GM12878 (cell line): Measurements from ENCODE around the gene RASGRF2. TPM values are rescaled to one million over a fixed set of nuclear protein-coding genes. Genes with fewer than 3 reads are reported as not detected.

Source experiments
- ATAC-seq: fragments of 200-7000 bp; cut with Tn5 transposase; 3 replicates; pipeline ENCODE4 v1.9.1; 2020; ENCODE audit warnings: mild to moderate bottlenecking, moderate library complexity
- BruUV-seq: library from RNA; stranded (reverse); fragments of 400-500 nt; replicated peaks from 2 replicates; lab custom pipeline; 2021; lab: Mats Ljungman, UMichigan
- CTCF ChIA-PET: fragments of 300-600 bp; sonication (Branson Sonifier 250); formaldehyde crosslinking; extraction: SDS; loops from one replicate; lab custom pipeline; 2021; ENCODE audit warnings: inconsistent platforms; lab: Yijun Ruan, JAX
- POLR2A ChIA-PET: fragments of 350-600 bp; formaldehyde crosslinking; extraction: SDS; loops from one replicate; lab custom pipeline; 2021; ENCODE audit warnings: inconsistent platforms; lab: Charles Lee
- RAD21 ChIA-PET: fragments of 300-600 bp; sonication (Branson Sonifier 250); formaldehyde crosslinking; loops from one replicate; lab custom pipeline; 2023; ENCODE audit warnings: antibody characterized with exemption; ENCODE audit not compliant: unreplicated experiment; lab: Charles Lee
- SMC1A ChIA-PET: fragments of 300-600 bp; sonication (Branson Sonifier 250); formaldehyde crosslinking; loops from one replicate; lab custom pipeline; 2023; ENCODE audit not compliant: unreplicated experiment, uncharacterized antibody; lab: Charles Lee
- DNase-seq: peaks from one replicate; pipeline ENCODE4 v3.0.0-alpha.2; 2011; ENCODE audit warnings: low read depth, low spot score
- FAIRE-seq: peaks from 3 replicates; lab custom pipeline; 2011; peaks lifted over from hg19 to GRCh38; lab: Jason Lieb, UNC
- H2AFZ ChIP-seq: 2 replicates; pipeline ENCODE4 v1.6.0; 2011; ENCODE audit warnings: low read depth, low read length, control low read depth; ENCODE audit not compliant: control insufficient read depth
- H3K27ac ChIP-seq: 2 replicates; pipeline ENCODE4 v1.5.1; 2011; ENCODE audit warnings: control low read depth; ENCODE audit not compliant: control insufficient read depth, insufficient read depth
- H3K27me3 ChIP-seq, 2 experiments: replicated peaks in 1 of 2; 2 replicates each; pipeline versions ENCODE4 v1.6.0 to v1.6.1; 2011; ENCODE audit warnings: low read length in 1 of 2; ENCODE audit not compliant: control insufficient read depth in 2 of 2, insufficient read depth in 2 of 2
- H3K36me3 ChIP-seq, 2 experiments: 2 replicates each; pipeline ENCODE4 v1.5.1; 2011; ENCODE audit warnings: low read length in 1 of 2; ENCODE audit not compliant: control insufficient read depth in 2 of 2, insufficient read depth in 2 of 2
- H3K4me1 ChIP-seq: 2 replicates; pipeline ENCODE4 v1.6.1; 2011; ENCODE audit warnings: mild to moderate bottlenecking, low read length, moderate library complexity, mixed read lengths; ENCODE audit not compliant: control insufficient read depth, insufficient read depth
- H3K4me2 ChIP-seq: 2 replicates; pipeline ENCODE4 v1.6.0; 2011; ENCODE audit warnings: control low read depth; ENCODE audit not compliant: control insufficient read depth, insufficient read depth
- H3K4me3 ChIP-seq: fragments of 200-600 bp; sonication (generic); 2 replicates; pipeline ENCODE4 v1.5.1; 2016
- H3K79me2 ChIP-seq: 2 replicates; pipeline ENCODE4 v1.6.0; 2011; ENCODE audit warnings: low read length; ENCODE audit not compliant: control insufficient read depth, insufficient read depth
- H3K9ac ChIP-seq: 2 replicates; pipeline ENCODE4 v1.8.0; 2011; ENCODE audit warnings: low read length, control low read depth, mixed read lengths; ENCODE audit not compliant: control insufficient read depth, insufficient read depth
- H3K9me3 ChIP-seq: replicated peaks from 3 replicates; pipeline ENCODE4 v1.5.1; 2011; ENCODE audit warnings: mild to moderate bottlenecking, low read length; ENCODE audit not compliant: control insufficient read depth, insufficient read depth
- H4K20me1 ChIP-seq: 2 replicates; pipeline ENCODE4 v1.6.0; 2011; ENCODE audit not compliant: control insufficient read depth, insufficient read depth
- BACH1 ChIP-seq: fragments of 450-650 bp; IDR thresholded peaks from 2 replicates; pipeline ENCODE4 v1.6.1; 2017; ENCODE audit warnings: mild to moderate bottlenecking, borderline replicate concordance
- CHD4 ChIP-seq: fragments of 200-600 bp; sonication (generic); IDR thresholded peaks from 2 replicates; pipeline ENCODE4 v1.6.1; 2016; ENCODE audit warnings: mild to moderate bottlenecking
- EP300 ChIP-seq, 2 experiments: fragments of 150-350 bp in 1 of 2; IDR thresholded peaks; 2 replicates each; pipeline ENCODE4 v1.6.1; 2011 to 2012; ENCODE audit warnings: low read depth in 2 of 2, low read length in 2 of 2, borderline replicate concordance in 1 of 2, improper control_type of control experiment in 1 of 2, inconsistent platforms in 1 of 2; ENCODE audit not compliant: control insufficient read depth in 1 of 2
- GABPA ChIP-seq: IDR thresholded peaks from 2 replicates; pipeline ENCODE4 v1.6.1; 2014; ENCODE audit warnings: antibody characterized with exemption, low read depth, mild to moderate bottlenecking, inconsistent platforms
- HDAC2 ChIP-seq: fragments of 200-600 bp; sonication (generic); IDR thresholded peaks from 2 replicates; pipeline ENCODE4 v1.6.1; 2017
- HDAC6 ChIP-seq: fragments of 200-600 bp; sonication (generic); IDR thresholded peaks from one replicate; pipeline ENCODE4 v1.8.0; 2017; ENCODE audit warnings: antibody characterized with exemption; ENCODE audit not compliant: unreplicated experiment
- IKZF2 ChIP-seq, 2 experiments: fragments of 450-650 bp; IDR thresholded peaks; 2 replicates each; pipeline ENCODE4 v1.6.1; 2017; ENCODE audit warnings: mild to moderate bottlenecking in 2 of 2, moderate library complexity in 2 of 2
- JUNB ChIP-seq: IDR thresholded peaks from 2 replicates; pipeline ENCODE4 v1.6.1; 2016; ENCODE audit warnings: antibody characterized with exemption, mild to moderate bottlenecking
- KDM1A ChIP-seq: fragments of 200-600 bp; sonication (generic); IDR thresholded peaks from 2 replicates; pipeline ENCODE4 v1.6.1; 2016; ENCODE audit warnings: borderline replicate concordance
- KLF5 ChIP-seq: fragments of 450-650 bp; IDR thresholded peaks from 2 replicates; pipeline ENCODE4 v1.6.1; 2014; ENCODE audit warnings: mild to moderate bottlenecking; ENCODE audit not compliant: partially characterized antibody
- MXI1 ChIP-seq: fragments of 150-350 bp; IDR thresholded peaks from 2 replicates; pipeline ENCODE4 v1.6.1; 2011; ENCODE audit warnings: low read depth, mild to moderate bottlenecking, inconsistent platforms, low read length, improper control_type of control experiment
- NFXL1 ChIP-seq: fragments of 450-650 bp; IDR thresholded peaks from 2 replicates; pipeline ENCODE4 v1.6.1; 2017; ENCODE audit warnings: antibody characterized with exemption, mild to moderate bottlenecking, borderline replicate concordance
- RAD21 ChIP-seq: IDR thresholded peaks from 2 replicates; pipeline ENCODE4 v1.6.1; 2011; ENCODE audit warnings: mild to moderate bottlenecking, low read depth, low read length, moderate library complexity; ENCODE audit not compliant: insufficient read depth
- SMC3 ChIP-seq: IDR thresholded peaks from 2 replicates; pipeline ENCODE4 v1.6.1; 2011; ENCODE audit warnings: low read length, improper control_type of control experiment, borderline replicate concordance
- SPI1 ChIP-seq: IDR thresholded peaks from 2 replicates; pipeline ENCODE4 v1.6.1; 2011; ENCODE audit warnings: low read depth, mild to moderate bottlenecking, low read length, moderate library complexity, borderline replicate concordance; ENCODE audit not compliant: insufficient read depth
- SUZ12 ChIP-seq: fragments of 200-600 bp; sonication (generic); IDR thresholded peaks from one replicate; pipeline ENCODE4 v1.6.1; 2018; ENCODE audit warnings: antibody characterized with exemption, mild to moderate bottlenecking; ENCODE audit not compliant: unreplicated experiment
- TAF1 ChIP-seq: IDR thresholded peaks from 2 replicates; pipeline ENCODE4 v1.6.1; 2011; ENCODE audit warnings: mild to moderate bottlenecking, low read depth, low read length, borderline replicate concordance
- ZNF274 ChIP-seq: IDR thresholded peaks from one replicate; pipeline ENCODE4 v1.8.0; 2011; ENCODE audit not compliant: insufficient read length, insufficient read depth
- WGBS: methylation state at CpG from one replicate; pipeline ENCODE4 v1.1.6; 2016; ENCODE audit warnings: low lambda C conversion rate; ENCODE audit not compliant: insufficient replicate concordance, insufficient coverage; ENCODE audit errors: missing lambda C conversion rate; 5-methylcytosine and 5-hydroxymethylcytosine counted together
- in situ Hi-C: fragments of 300-500 bp; cut with MboI; formaldehyde crosslinking; loops from 9 replicates; pipeline ENCODE4 v1.14.3; 2018; ENCODE audit warnings: mixed read lengths
- intact Hi-C: fragments of 100-400 bp; cut with micrococcal nuclease; formaldehyde crosslinking; loops from one replicate; pipeline ENCODE4 v1.14.2; 2022; ENCODE audit not compliant: unreplicated experiment
- polyA plus RNA-seq, 11 experiments: library from polyadenylated mRNA; depleted of rRNA in 4 of 11; unstranded in 6 of 11; stranded (reverse) in 5 of 11; fragments of >200 nt; fragmentation: Nextera tagmentation in 4 of 11; fragmentation: Illumina TruSeq in 1 of 11; extraction: Ambion mirVana in 4 of 11; extraction: Trizol in 1 of 11; gene quantifications; 1 replicate in 1 of 11; 2 replicates in 10 of 11; pipeline versions ENCODE4 v1.2.1 to v1.2.3, GENCODE V29; 2011 to 2016; ENCODE audit warnings: inconsistent platforms in 2 of 11, missing spikeins in 2 of 11, low read depth in 1 of 11
- total RNA-seq, 4 experiments: library from RNA; depleted of rRNA in 3 of 4; stranded (reverse); fragments of >200 nt in 3 of 4; fragmentation: Illumina TruSeq in 1 of 4; extraction: Trizol in 1 of 4; gene quantifications; 2 replicates each; pipeline versions ENCODE4 v1.2.1 to v1.2.3, GENCODE V29; 2013 to 2021
- TF ChIP-seq, protein P1 (sequence below): IDR thresholded peaks from 2 replicates; pipeline ENCODE4 v1.6.1; 2011; ENCODE audit warnings: borderline replicate concordance, low read depth, mild to moderate bottlenecking, moderate library complexity, mixed read lengths, low read length; ENCODE audit not compliant: insufficient read depth; ENCODE audit errors: extremely low read length

The RASGRF2 gene
- total and polyA plus RNA-seq, 10 of the 15 experiments (the other 5 are each of a cell fraction or from before 2014, with no cell fraction given) = 0.05 to 0.24 (median 0.07) TPM

DNA sequence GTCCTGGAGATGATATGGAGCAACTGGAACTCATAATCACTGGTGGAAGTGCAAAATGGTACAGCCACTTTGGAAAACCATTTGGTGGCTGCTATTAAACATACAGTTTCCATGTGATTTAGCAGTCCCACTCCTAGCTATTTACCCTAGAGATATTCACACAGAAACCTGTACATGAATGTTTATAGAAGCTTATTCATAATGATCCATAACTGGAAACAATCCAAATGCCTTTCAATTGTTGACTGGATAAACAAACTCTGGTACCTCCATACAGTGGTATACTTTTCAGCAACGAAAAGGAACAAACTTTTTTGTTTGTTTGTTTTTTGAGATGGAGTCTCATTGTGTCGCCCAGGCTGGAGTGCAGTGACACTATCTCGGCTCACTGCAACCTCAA lies 47.7 kb upstream of the RASGRF2 start:
- Histone ChIP-seq H3K9me3 (no peaks in the 10 kb centered on the region), H3K4me3 (no peak overlapping the region), H4K20me1 (no peaks in the 10 kb centered on the region), H3K36me3 (no peaks in the 10 kb centered on the region), H3K79me2 (no peaks in the 10 kb centered on the region), H3K4me1 (no peaks in the 10 kb centered on the region), H3K9ac (no peak overlapping the region), H3K27ac (no peak overlapping the region), H3K4me2 (no peak overlapping the region), H2AFZ (no peak overlapping the region), H3K27me3 (no peaks in the 10 kb centered on the region)
- ATAC-seq = no peak
- WGBS = 68% methylated on average over 3 of the region's 3 CpGs
- SMC1A ChIA-PET = no interaction called here
- no peak for FAIRE-seq
- TF ChIP-seq KDM1A (no peak), SMC3 (no peak), EP300 (IDR thresholded peaks at IDR 0.05; ENCODE audit: borderline replicate concordance in 1 of 2, control insufficient read depth in 1 of 2, low read depth in 2 of 2, low read length in 2 of 2) (no peak), BACH1 (no peak)
- CTCF ChIA-PET = no interaction called here
- BruUV-seq = no TSS peak
- RAD21 ChIA-PET = no interaction called here
- in situ Hi-C loops (no loop called here), intact Hi-C loops (no loop called here)
- POLR2A ChIA-PET = no interaction called here
- DNase-seq = no peak

DNA sequence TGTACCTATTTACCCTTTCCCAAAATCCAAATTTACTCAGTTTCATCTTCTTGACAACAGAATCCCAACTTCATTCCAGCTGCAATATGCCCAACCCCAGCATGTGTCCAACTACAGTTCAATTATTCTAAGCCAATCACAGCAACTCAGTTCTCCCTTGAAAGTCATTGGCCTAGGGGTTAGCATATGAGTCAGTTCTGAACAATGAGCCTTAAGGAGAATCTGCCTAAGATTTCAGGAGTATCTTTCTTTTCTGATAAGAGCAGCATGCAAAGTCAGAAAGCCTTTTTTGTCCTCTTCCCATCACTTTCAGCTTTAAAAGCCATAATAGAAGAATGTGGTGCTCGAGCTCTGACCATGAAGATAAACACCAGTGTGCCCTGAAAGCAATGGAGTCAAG lies 44.4 kb upstream of the RASGRF2 start:
- FAIRE-seq = no peak
- Histone ChIP-seq H2AFZ (no peak overlapping the region), H3K79me2 (no peaks in the 10 kb centered on the region), H3K4me3 (no peak overlapping the region), H3K4me1 (peaks cover 4% of the 10 kb centered on the region; the same call in 1 of the 2 replicates), H3K27me3 (no peaks in the 10 kb centered on the region), H3K9me3 (no peaks in the 10 kb centered on the region), H3K9ac (no peak overlapping the region), H3K27ac (no peak overlapping the region), H4K20me1 (no peaks in the 10 kb centered on the region), H3K36me3 (no peaks in the 10 kb centered on the region), H3K4me2 (no peak overlapping the region)
- intact Hi-C loops (no loop called here), in situ Hi-C loops (no loop called here)
- POLR2A ChIA-PET = no interaction called here
- BruUV-seq = no TSS peak
- RAD21 ChIA-PET = no interaction called here
- SMC1A ChIA-PET = no interaction called here
- no peak for ATAC-seq
- CTCF ChIA-PET = no interaction called here
- no peak for DNase-seq
- 100% methylated on average over 1 of the region's 1 CpG for WGBS
- TF ChIP-seq TAF1 (no peak), ZNF274 (no peak), MXI1 (no peak), HDAC2 (no peak), RAD21 (no peak), SPI1 (no peak), KLF5 (no peak), IKZF2 (IDR thresholded peaks at IDR 0.05) (no peak), NFXL1 (no peak), SUZ12 (no peak), GABPA (no peak), CHD4 (no peak), HDAC6 (no peak), KDM1A (no peak), JUNB (no peak)
- TF ChIP-seq, protein P1, sequence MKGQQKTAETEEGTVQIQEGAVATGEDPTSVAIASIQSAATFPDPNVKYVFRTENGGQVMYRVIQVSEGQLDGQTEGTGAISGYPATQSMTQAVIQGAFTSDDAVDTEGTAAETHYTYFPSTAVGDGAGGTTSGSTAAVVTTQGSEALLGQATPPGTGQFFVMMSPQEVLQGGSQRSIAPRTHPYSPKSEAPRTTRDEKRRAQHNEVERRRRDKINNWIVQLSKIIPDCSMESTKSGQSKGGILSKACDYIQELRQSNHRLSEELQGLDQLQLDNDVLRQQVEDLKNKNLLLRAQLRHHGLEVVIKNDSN = no peak
